LoVo (cell line): ENCODE results near the gene DCAKD.
"Not testable (repeated sequence)": the region's sequence is repeated elsewhere in the genome, so short reads cannot be mapped to it uniquely, and the experiment has no call there.

Experiments
- DNase-seq: peaks from one replicate; pipeline ENCODE4 v3.0.0-alpha.2; 2016; ENCODE audit warnings: low spot score

The DCAKD gene

DNA sequence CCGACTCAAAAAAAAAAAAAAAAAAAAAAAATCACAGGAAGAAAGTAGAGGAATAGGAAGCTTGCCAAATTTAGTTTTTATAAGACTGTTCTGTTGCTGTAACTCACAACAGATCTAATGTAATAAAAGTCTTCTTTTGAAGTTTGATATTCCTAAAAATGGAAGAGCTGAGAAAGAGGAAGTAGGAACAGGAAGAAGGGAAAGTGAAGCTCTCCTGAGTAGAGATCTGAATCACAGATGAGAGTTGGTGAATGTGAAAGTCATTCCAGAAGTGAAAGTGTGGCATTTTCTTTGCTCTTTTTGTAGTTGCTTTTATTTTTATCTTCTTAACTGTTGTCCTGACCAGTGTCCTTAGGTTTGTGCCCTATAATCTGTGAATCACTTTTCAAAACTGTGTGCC lies 11.8 kb upstream of the DCAKD start:
- DNase-seq = no peak

DNA sequence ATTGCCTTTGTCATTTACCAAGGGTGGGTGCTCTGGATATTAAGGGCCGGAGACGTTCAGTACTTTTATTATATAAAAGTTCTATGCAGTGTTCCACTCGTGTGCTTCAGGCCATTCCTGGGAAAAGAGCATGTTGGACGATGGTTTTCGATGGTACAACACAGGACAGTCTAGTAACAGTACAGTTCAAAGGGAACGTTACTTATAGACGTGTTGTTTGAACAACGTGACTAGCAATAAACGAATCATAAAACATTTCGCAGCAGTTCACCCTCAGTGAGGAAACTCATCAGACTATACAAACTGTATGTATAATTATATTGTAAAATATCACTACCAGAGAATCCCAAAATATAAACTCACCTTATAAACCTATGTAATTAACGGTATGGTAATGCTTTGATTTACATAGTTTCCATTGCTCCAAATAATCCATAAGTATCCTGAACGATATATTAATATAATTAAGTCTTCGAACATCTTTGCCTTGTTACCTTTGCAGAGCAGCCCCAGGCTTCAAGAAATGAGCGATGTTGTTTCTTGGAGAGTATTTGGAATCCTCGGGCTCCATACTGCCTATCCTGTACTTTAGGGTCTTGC lies 10.3 kb upstream of the DCAKD start:
- no peak for DNase-seq

DNA sequence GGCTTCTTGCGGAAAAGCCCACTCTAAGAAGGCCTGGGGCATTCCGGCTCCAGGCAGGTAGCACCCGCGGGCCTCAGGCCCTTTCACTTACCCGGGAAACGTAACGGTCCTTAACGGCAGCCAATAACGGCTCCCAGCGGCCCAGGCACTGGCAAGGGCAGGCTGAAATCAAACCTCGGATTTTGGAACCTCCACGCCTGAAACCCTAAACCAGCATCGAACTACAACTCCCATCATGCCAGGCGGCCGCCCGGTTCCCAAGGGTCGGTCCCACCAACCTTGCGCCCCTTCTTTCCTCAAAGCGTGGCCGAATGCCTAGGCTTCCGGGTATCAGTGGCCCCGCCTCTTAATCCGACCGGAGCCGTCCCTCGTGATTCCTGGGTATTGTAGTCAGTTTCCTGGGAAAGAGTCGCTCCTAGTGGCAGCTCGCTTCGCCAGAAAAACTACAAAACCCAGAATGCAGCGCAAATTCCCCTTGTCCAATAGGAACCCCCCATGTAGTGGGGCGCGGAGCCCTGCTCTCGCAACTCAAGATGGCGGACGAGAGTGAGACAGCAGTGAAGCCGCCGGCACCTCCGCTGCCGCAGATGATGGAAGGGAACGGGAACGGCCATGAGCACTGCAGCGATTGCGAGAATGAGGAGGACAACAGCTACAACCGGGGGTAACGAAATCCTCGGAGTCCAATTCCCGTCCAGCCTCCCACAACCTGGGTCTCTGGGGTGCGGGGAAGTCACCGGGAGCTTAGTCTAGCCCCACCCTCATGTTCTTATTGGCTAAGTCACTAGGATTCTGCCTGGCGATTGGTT lies 9.6 kb upstream of the DCAKD start, which contains the start of gene NMT1:
NMT1 (plus strand) TSS at position 521 of the 809 bp plus-strand sequence; CDS start at position 534, 13 bp downstream.
- peak; percentile 99 for DNase-seq

DNA sequence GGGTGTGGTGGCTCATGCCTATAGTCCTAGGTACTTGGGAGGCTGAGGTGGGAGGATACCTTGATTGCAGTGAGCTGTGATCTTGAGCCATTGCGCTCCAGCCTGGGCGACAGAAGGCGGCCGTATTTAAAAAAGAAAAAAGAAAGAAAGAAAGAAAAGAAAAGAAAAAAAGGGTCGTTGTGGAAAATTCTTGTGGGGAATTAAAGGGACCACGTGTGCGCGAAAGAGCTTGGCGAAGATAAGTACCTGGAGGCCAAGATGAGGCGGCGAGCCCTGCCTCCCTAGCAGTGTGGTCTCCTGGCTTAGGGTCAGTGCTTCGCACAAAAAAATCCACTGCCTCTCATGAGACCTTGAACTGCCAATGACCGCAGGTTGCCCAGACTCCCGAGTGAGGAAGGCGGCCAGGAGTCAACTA lies 9.0 kb upstream of the DCAKD start:
- no peak for DNase-seq

DNA sequence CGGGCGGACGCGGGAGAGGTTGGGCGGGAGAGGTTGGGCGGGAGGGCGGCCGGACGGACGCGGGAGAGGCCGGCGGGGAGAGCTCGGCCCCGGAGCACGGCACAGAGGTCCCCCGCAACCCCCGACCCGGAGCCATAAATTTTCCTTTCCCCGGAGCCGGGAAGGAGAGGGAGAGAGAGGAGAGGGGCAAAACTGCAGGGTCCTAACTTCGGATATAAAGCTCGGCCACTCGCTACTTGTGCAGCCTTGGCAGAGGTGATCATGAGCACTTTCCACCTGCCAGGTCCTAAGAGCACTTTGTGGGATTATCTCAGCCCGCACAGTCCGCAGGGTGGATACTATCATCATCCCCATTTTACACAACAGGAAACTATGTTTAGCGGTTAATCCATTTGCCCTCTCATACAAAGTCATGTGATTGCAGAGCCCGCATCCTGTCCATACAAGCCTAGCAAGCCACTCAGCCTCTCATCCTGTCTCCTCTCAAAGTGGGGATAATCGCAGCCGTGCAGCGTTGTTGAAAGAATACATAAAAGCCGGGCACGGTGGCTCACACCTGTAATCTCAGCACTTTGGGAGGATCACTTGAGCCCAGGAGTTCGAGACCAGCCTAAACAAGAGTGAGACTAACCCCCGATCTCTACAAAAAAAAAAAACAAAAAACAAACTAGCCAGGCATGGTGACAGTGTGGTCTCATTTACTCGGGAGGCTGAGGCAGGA lies 780 bp upstream of the DCAKD start:
- DNase-seq = peak; percentile 11

DNA sequence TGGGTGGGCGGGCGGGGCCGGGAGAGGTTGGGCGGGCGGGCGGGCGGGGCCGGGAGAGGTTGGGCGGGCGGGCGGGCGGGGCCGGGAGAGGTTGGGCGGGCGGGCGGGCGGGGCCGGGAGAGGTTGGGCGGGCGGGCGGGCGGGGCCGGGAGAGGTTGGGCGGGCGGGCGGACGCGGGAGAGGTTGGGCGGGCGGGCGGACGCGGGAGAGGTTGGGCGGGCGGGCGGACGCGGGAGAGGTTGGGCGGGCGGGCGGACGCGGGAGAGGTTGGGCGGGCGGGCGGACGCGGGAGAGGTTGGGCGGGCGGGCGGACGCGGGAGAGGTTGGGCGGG lies 254 bp upstream of the DCAKD start:
- not testable (repeated sequence) for DNase-seq

DNA sequence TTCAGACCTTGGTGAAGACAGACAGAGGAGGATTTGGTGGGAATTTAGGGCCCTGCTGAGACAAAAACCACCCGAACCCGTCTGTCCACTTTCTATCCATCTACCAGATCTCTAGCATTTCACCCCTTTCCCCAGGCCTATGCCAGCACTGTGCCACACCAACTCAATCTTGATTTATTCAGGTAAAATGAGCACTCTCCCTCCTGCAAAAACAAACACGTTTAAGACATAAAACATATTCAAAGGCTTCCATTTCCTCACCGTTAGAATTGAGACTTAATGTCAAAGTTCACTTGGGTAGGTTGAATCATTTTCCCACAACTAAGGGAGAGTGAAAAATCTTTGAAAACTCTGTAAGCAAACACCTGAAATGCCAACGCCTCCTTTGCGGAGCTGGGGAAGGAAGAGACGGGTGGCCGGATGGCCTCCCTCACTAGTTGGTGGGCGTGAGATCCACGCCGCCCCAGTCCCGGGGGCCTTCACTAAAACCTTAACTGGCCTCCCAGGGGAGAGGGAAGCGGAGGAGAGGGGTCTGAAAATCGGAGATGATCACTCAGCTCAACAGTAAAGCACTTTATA lies 862 bp downstream of the DCAKD start:
- DNase-seq = peak; percentile 31

DNA sequence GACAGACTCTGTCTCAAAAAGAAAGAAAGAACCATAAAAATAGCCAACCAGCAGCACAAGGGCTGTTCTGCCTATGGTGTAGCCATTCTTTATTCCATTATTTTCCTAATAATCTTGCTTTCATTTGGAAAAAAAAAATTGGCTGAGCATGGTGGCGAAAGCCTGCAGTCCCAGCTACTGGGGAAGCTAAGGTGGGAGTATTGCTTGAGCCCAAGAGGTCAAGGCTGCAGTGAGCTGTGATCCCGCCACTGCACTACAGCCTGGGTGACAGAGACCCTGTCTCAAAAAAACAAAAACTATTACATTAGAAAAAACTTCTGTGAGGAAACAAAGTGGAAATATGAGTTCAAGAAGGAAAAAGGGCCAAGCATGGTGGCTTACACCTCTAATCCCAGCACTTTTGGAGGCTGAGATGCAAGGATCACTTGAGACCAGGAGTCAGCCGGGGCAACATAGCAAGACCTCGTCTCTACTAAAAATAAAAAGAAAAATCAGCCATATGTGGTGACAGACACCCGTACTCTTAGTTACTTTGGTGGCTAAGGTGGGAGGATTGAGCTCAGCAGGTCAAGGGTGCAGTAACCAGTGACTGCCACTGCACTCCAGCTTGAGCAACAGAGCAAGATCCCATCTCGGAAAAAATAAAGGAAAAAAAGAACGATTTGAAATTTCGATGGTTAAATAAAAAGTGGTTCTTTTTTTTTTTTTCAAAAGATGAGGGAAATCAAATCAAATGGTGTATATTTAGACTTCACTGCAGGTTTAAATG lies 2.5 kb downstream of the DCAKD start:
- no peak for DNase-seq

DNA sequence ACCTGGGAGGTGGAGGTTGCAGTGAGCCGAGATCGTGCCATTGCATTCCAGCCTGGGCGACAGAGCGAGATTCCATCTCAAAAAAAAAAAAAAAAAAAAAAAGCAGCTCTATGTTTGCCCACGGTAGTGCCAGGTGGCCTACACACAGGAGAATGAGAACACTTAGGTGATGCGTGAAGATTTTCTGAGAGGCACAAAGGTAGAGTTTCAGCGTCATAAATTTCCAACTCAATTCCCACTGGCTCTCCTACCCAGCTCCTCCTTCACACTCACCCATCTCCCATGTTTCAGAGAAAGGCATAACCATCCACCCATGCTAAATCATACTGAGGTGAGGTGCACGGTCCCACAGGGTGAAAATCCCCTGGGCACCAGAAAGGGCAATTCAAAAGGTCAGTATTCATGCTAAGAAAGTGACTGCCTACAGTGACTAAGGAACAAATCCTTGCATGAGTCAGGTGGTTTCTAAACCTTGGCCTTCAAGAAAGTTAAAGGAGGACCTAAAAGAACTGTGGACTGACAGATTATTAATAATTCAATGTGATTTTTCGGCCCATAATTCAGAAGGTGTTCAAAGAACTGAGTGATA lies 4.8 kb downstream of the DCAKD start:
- no peak for DNase-seq

DNA sequence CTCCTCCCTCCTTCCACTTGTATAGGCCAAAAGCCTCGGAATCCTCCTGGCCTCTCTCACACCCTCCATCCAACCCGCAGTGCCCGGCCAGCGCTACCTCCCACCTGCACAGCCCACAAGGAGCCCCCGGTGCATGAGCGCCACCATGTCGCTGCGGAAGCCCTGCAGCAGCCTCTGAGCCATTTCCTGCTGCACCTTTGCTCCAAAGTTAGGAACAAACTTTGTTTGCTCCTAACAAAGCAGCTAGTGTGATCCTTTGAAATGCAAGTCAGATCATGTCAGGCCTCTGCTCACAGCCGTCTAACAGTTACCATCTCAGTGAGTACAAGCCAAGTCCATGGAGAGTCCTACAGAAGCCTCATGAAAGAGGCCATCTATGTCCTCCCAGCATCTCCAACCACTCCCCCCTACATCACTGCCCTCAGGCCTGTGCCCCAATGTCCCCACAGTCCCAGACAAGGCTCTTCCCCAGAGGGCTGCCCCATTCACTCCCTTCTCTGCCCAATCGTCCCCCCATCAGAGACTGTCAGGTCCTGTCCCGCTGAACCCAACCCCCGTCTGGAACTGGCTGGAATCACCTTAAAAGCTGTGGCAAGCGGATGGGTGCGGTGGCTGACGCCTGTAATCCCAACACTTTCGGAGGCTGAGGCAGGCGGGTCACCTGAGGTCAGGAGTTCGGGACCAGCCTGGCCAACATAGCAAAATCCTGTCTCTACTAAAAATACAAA lies 7.5 kb downstream of the DCAKD start:
- no peak for DNase-seq

DNA sequence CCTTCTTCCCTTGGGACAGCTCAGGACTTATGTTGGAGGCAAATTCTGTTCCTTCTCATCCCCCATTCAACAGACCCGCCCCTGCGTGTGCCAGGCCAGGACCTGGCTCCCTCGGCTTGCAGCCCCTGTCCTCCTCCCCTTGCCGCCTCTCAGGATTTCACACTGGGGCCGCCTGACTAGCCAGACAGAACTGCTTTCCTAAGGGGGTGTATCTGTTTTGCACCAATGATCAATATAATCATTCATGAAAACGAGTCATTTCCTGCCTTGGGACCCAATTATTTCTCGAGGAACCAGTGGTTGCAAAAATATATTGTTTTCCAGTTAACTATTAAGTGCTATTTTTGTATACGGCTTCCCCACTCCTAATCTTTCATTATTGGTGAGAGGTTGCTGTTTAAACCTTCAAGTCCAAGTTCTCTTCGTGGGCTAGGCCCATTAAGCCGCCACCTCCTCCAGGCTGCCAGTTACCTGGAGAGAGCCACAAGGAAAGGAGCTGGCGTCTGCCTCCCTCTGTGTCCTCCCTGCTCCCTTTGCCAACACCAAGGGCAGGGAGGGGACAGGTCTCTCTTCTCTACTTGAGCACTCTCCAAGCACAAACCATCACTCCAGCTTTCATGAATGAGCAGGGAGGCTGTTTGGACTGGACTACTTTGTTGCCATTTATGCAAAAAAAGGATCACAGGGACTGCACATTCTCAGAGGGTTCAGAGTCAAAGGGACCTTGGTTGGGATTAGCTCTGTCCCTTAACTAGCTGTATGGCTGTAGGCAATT lies 8.9 kb downstream of the DCAKD start:
- no peak for DNase-seq

DNA sequence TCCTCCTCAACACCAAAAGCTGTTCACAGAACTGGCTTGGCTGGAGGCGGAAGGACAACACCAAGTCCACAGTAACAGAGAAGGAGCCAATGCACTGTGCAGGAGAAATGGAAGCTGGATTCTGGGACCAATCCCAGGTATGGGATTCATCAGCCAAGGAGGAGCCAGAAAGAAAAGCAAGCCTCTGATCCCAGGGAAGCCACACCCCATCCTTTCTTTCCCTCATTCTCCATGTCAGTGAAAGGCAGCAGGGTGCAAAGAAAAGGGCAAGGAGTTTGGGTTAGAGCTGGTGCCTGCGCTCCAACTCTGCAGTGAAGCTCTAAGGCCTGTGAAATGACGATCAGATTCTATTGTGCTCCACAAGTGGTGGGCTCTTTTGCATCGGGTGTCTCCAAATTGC lies 11.0 kb downstream of the DCAKD start:
- no peak for DNase-seq

DNA sequence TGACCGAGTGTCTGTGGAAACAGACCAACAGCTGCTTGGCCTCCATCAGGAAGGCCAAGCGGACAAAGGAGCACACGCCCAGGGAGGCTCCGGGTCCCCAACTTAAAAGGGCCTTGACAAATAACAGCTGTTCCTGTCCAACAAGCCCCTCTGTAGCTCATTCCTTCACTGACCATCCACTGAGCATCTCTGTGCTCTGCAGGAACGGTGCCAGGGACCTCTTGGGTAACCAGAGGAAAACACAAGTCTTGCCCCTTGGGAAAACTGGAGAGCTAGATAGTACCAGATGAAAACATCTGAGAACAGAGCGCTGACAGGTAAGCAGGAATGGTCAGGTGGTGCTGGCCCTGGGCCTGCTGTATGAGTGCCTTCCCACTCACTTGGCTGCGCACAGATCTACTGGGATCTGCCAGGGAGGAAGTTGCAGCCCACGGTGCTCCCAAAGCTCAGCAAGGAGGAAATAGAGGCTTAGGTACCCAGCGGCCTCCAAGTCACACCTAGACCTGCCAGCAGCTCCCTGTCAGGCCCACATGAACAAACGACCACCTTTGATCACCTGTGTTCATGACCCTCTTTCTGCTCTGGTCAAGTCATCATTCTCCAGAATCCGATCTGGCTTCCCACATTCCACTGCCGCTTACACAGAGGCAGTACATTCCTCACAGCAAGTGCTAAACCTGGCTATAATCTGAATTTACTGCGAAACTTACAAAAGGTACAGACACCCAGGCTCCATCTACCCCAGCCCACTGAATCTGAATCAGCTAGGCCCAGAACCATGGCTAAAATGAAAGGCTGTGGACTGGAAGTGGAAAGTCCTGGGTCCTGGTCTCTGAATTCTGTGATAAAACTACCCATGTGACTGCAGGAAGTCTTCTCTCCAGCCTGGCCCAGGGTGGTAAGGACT lies 12.5 kb downstream of the DCAKD start:
- DNase-seq = no peak

DNA sequence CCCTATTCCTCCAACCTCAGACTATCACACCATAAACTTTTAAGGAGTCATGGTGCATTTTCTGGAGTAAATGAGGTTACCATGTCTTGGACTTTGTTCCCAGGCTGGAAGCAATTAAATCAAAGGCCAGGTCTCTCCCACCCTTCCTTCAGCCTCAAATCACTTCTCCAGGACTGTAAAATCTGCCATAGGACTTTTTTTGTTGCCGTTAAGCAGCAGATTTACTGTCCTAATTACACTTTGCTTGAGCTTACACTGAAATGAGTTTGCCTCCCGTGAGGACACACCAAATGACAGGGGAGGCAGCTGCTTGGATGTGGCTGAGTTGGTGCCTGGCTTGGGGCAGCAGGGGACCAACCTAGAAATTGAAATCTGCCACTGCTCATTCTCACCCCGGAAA lies 14.7 kb downstream of the DCAKD start:
- no peak for DNase-seq

DNA sequence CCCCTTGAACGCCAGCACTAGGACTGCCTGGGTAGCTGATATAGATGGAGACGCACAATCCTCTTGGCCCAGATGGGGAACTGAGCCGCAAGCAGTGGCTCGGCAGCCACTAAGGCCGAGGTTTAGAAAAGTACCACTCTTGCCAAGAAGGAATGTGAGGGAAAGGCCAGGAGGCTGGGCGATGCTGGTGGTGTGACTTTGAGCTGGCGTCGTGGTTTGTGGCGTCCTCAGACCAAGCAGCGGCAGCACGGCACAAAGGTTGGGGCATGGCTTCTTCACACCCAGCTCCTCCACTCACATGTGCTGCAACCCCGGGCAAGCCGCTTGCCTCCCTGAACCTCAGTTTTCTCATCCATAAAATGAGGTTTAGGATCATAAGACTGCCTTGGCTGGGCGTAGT lies 15.6 kb downstream of the DCAKD start:
- no peak for DNase-seq

DNA sequence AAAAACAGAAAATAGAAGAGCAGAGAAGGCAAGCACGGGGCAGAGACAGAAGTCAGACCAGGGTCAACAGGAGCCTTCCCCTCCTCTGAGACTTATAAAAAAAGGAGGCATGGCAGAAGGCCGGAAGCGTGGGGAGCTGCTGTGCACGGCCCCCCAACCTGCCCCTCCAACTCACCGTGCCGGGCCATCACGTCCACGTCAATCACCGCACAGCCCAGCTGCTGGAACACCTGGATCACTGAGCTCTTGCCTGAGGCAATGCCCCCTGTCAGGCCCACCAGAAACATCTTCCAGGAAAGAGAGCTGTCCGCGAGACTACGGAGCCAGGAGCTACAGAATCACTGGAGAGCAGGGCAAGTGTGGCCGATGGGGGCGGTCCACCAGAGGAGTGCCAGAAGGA lies 16.8 kb downstream of the DCAKD start:
- DNase-seq = no peak

DNA sequence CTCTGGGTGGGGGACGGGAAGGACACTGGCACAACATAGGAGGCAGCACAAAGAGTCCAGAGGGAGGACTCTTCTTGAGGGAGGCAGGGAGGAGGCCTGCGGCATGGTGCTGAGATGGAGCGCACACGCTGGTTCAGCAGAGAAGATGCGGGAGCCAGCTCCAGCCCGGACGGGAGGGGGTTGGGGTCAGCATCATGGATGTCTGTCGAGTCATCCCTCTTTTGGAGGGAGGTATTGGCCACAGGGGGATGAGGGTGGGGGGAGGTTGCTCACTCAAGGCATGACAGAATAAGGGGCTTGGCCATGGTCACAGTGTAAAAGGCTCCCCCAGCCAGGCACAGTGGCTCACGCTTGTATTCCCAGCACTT lies 19.3 kb downstream of the DCAKD start:
- DNase-seq = no peak

DNA sequence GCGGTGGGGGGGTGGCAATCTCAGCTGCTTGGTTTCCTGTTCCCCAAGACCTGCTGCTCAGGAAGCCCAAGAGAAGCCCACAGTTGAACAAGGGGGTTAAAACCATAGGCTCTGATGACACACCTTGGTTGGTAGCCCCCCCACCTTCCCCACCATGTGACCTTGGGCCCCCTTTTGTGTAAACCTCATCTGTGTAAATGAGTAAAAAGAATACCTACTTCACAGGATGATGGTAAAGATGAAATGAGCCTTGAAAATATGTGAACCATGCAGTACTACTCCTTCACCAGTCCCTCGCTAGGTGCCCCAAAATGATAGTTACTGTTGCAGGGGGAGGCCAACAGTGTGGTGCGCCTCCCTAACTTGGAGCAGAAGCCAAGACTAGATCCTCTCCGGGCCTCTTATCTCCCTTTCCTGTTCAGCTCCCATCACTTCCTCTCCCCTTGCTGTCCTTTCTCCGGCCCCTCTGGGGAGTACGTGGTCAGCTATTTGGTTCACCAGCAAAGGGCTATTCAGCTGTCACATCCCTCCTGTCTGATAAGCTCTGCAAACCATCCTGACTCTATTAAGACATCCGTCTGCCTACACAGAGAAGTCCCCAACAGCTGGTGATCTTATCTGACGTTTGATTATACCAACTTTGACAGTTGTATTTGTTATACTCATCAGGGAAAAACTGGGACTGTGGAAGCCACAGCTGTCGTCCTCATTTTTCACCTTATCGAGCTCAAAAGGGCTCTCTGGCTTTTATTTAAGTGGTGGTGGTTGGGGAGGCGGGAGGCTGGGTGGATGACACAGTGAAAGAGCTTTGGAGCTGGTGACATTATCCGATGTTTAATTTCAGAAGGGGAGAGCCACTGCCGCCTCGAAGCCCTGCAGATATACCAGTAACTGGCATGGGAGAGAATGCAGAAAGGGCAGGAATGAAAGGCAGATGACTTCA lies 19.9 kb downstream of the DCAKD start:
- no peak for DNase-seq
